Right atrium auricular region (tissue), 2 donors: Measurements from ENCODE around the gene HSFX2. TPM values are rescaled to one million over a fixed set of nuclear protein-coding genes. Genes with fewer than 3 reads are reported as not detected.
"Not testable (repeated sequence)": the region's sequence is repeated elsewhere in the genome, so short reads cannot be mapped to it uniquely, and the experiment has no call there.

ENCODE experiments used
- DNase-seq: peaks from one replicate; pipeline ENCODE4 v3.0.0-alpha.2; 2019; ENCODE audit warnings: low spot score
- H3K27ac ChIP-seq, 2 donors: fragments of 200-600 bp; sonication (generic); 1 replicate in 1 of 2; 2 replicates in 1 of 2; pipeline ENCODE4 v1.5.1; 2016 to 2019
- H3K27me3 ChIP-seq, 2 donors: fragments of 200-600 bp; sonication (generic); one replicate each; pipeline versions ENCODE4 v1.5.1 to v1.6.0; 2017 to 2019
- H3K36me3 ChIP-seq: fragments of 200-600 bp; sonication (generic); one replicate; pipeline ENCODE4 v1.5.1; 2016
- H3K4me1 ChIP-seq, 2 donors: fragments of 200-600 bp; sonication (generic); one replicate each; pipeline versions ENCODE4 v1.5.1 to v1.6.0; 2017 to 2019
- H3K4me3 ChIP-seq, 2 donors: fragments of 200-600 bp; sonication (generic); 1 replicate in 1 of 2; 2 replicates in 1 of 2; pipeline ENCODE4 v1.5.1; 2017 to 2019; ENCODE audit warnings: mild to moderate bottlenecking in 1 of 2, moderate library complexity in 1 of 2
- H3K9me3 ChIP-seq, 2 donors: fragments of 200-600 bp; sonication (generic); one replicate each; pipeline ENCODE4 v1.5.1; 2019
- total RNA-seq, 2 donors: library from RNA; depleted of rRNA; stranded (reverse); fragments of >200 nt; gene quantifications; one replicate each; pipeline ENCODE4 v1.1.0, GENCODE V29; 2016

The HSFX2 gene
- total RNA-seq, 2 donors from 2014 or later: 0.79 TPM; not detected in 1

DNA sequence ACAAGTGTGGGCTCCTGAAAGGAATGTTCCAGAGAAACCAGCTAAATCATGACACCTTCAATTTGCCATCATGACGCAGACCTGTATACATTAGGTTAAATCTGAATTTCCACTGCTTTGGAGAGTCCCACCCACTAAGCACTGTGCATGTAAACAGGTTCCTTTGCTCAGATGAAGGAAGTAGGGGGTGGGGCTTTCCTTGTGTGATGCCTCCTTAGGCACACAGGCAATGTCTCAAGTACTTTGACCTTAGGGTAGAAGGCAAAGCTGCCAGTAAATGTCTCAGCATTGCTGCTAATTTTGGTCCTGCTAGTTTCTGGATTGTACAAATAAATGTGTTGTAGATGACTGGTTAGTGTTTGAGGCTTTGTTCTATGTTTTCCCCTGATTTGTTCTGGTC lies 48.2 kb downstream of the HSFX2 start:
- H3K9me3 ChIP-seq, DNase-seq, H3K27ac ChIP-seq, H3K36me3 ChIP-seq, H3K27me3 ChIP-seq, H3K4me1 ChIP-seq, H3K4me3 ChIP-seq: not testable (repeated sequence)

DNA sequence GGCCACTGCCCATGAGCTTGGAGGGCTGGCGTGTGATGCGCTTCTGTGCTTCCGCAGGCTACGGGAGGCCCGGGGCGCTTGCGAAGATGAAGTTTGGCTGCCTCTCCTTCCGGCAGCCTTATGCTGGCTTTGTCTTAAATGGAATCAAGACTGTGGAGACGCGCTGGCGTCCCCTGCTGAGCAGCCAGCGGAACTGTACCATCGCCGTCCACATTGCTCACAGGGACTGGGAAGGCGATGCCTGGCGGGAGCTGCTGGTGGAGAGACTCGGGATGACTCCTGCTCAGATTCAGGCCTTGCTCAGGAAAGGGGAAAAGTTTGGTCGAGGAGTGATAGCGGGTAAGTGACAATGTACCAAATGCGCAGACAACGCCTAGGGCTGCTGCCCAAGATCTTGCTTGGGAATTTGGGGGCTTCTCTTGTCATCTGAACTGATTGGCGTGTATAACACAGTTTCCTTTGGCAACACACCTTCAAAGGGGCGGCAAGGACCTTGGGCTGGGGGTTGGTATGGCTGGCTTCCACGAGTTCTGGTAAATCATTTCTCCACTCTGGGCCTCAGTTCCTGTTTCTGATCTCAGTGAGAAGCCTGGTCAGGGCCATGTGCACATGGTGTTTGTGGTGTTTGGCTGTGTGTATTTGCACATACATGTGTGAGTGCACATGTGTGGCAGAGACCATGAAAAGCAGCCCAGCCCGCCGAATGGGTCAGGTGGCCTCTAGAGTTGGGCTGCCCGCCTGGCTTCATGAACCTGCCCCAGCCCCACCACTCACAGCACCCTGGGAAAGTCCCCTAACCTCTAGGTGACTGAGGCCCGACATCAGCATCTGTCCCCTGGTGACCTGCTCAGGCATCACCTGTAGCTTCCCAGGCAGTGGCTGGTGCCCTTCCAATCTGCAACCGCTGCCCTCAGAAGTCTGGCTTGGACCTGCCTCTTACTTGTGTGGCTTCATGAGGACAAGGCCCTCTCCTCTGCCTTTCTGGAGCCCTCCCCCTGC lies 49.3 kb downstream of the HSFX2 start:
- H3K27me3 ChIP-seq, DNase-seq, H3K4me3 ChIP-seq, H3K4me1 ChIP-seq, H3K36me3 ChIP-seq, H3K9me3 ChIP-seq, H3K27ac ChIP-seq: not testable (repeated sequence)

Other genes starting within 250 kb of the HSFX2 start
- 10 to 100 TPM; 91.1 to 93.1 TPM for gene IDS, start 90.0 kb downstream of the HSFX2 start, total RNA-seq
- 10 to 100 TPM; 10.8 to 14.4 TPM for gene EOLA1, start 54.3 kb downstream of the HSFX2 start, total RNA-seq
- not detected for gene HSFX3, start 45.4 kb downstream of the HSFX2 start, total RNA-seq
- not detected for gene MAGEA9B, start 7.9 kb downstream of the HSFX2 start, total RNA-seq
- gene TMEM185A, start 36.5 kb upstream of the HSFX2 start, total RNA-seq: 10 to 100 TPM; 37.0 to 37.2 TPM
- gene MAGEA11, start 116.7 kb upstream of the HSFX2 start, total RNA-seq: not detected
- 1 to 10 TPM; 1.4 to 1.8 TPM for gene HSFX1, start 178.8 kb upstream of the HSFX2 start, total RNA-seq
- not detected for gene MAGEA9, start 186.6 kb upstream of the HSFX2 start, total RNA-seq